GM20431 (cell line): ENCODE results near the gene NOL9.

ENCODE experiments used
- in situ Hi-C: fragments of 300-500 bp; cut with MseI, MboI; formaldehyde crosslinking; loops from one replicate; pipeline ENCODE4 v1.15.0; 2020; ENCODE audit warnings: low sequenced_read_pairs; ENCODE audit not compliant: unreplicated experiment

Gene NOL9

GRCh38 chr1:6530504-6531160 lies 23.7 kb downstream of the NOL9 start:
- in situ Hi-C loops = no loop called here

DNA sequence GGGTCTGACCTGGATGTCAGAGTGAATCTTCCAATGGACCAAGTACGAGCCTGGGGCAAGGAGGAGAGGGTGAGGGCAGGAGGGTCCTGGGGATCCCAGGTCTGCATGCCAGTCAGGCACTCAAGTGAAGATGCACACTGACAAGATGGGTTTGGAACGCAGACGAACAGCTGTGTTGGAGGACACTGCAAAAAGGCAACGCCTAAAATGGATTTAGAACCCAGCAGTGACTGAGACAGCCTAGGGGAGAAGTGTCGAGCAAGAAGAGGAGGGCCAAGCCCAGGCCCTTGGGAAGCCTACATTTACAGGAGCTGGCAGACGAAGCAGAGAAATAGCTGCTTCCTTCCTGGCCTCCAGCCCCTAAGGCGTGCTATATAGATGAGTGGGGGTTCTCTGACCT lies 25.8 kb downstream of the NOL9 start:
- in situ Hi-C loops = no loop called here

- in situ Hi-C loops = no loop called here
Measured at GRCh38 chr1:6526316-6526715, 28.0 kb downstream of the NOL9 start.

GRCh38 chr1:6523566-6523965 lies 30.7 kb downstream of the NOL9 start:
- in situ Hi-C loops = no loop called here

DNA sequence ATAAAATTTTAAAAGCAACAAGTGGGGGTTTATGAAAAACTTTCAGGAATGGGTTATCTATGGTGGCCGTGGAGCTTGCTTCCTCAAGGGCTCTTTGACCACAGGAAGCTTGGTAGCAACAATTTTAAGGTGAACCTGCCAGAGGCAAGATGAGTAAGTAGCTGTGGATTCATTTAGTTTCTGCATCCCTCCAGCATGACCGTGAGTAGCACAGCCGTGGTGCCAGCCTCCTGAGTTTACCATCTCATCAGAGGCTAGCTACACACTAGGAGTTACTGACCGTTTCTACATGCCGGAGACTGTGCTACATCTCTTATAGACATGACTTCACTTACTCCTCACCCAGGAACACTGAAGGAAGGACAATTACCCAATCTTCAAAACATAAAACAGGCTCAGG lies 32.8 kb downstream of the NOL9 start:
- in situ Hi-C loops = no loop called here

DNA sequence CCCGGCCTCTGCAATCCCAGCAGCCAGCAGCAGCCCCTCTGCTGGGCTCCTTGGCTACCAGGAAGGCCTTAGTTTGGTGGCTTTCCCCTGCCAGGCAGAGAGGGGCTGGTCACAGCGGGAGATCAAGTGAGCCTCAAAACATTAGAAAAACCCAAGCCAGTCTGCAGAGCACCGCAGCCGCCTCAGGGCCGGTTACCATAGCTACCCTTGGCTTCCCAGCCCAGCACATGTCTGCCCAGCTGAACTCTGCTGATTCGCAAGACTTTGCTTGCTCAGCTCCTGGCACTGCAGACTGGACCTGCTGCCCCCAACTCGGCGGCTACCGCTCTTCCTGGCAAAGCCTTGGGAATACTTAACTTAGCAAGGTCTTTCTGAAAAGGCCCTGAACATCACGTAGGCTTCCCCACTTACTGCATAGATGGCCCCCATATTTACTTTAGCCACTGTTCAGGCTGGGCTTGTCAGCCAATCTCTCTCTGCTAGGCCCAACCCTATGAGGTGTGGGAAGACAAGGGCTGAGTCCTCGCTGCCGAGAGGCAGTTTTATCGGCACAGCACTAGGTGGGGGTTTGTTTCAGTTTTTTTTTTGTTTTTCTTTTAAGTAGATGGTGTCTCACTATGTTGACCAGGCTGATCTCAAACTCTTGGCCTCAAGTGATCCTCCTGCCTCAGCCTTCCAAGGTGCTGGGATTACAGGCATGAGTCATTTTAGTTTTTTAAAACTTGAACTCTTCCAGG lies 34.2 kb downstream of the NOL9 start:
- in situ Hi-C loops = no loop called here

DNA sequence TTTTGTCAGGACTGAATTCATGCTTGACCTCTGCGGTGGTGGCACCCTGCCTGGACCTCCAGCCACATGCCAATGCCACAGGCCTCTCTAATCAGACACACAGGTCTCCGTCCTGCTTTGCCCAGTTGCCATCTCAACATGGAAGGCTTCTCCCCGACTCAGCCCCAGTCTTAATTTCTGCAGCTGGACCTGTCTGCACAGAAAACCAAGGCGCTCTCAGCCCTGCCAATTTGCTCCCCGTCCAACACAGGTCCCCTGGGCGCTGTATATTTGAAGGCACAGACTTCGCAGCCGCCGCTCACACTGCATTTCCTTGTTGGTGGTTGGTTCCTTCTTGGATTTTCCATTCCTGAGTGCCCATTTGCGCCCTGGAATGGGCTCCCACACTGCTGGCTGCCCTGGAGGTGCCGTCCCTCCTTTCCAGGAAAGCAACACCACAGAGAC lies 34.8 kb downstream of the NOL9 start:
- in situ Hi-C loops = no loop called here

DNA sequence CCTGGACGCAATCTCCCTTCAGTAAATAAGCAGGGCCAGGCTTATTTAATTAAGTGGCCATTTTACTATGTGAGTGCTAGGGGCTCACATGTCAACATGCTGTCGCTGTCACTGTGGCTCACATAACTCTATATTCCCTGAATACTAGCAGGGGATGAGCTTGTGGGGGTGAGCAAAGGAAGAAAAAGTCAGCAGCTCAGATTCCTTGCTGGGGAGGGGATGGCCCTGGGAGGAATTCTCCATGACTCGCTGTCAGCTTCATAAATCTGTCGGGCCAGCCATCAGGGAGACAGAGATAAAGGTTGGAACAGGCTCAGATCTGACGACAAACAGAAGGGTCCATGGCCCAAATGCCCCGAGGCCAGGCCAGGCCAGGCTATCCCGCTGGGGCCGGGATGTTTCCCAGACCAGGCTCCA lies 36.9 kb downstream of the NOL9 start:
- in situ Hi-C loops = no loop called here

DNA sequence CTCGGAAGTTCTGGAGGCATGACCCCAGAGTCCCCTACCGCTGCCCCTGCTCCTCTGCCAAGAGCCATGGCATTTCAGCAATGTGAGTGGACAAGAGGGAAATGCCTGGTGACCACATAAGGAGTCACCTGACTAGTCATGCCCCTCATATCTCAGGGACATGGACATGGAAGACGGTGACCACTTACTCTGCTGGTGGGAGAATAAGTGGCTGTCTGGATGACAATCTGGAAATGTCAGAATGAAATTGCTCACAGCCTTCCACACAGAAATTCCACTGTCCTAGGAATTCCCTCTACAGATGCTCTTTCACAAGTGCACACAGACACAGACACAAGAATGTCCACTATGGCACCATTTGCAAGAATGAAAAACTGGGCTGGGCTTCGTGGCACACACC lies 38.5 kb downstream of the NOL9 start:
- in situ Hi-C loops = no loop called here

- in situ Hi-C loops = no loop called here
Measured at GRCh38 chr1:6513320-6513801, 41.0 kb downstream of the NOL9 start.

DNA sequence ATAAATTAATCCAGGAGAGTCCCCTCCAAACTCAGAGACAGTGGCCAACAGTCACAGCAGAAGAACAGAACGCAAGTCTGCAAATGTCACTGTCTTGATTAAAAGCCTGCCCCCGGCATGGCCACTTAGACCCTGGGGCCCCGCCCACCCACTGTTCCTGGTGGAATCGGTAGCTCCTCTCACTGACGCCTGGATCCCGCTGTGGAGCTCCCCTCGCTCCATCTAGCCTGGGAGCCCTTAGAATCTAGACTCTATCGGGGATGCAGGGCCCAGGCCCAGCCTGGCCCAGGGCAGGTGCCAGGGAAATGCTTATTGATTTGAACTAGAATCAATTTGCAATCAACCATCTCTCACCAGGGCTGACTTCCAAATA lies 41.4 kb downstream of the NOL9 start:
- in situ Hi-C loops = no loop called here

GRCh38 chr1:6512245-6512907 lies 41.9 kb downstream of the NOL9 start:
- in situ Hi-C loops = no loop called here

DNA sequence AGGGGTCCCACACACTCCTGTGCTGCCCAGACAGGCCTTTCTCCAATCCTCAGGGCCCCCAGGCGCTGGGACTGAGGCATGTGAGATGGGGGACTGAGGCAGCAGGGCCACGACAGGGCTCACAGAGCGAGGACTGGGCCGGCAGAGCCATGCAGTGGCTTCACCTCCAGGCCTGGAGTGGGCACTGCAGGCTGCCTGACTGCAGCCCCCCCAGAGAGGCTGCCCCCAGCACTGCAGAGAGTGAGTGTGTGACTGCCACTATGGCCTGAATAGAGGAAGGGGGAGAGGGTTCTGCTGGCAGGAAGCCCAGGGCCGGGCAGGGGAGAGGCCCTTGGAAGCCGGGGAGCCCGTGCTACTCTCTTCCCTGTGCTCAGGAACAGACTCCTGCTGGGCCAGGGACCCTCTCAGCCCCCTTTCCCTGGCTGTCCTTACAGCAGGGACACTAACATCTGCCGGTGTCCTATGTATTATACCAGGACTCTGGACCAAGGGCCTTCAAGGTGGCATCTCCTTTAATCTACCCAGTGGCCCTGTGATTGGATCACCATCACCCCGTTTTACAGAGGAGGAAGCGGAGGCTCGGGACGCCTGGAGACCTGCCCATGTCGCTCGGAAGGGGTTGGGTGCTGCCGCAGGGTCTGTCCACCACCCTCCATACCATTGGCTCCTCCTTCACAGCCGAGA lies 42.6 kb downstream of the NOL9 start:
- in situ Hi-C loops = no loop called here

- in situ Hi-C loops = no loop called here
Measured at GRCh38 chr1:6511056-6511455, 43.3 kb downstream of the NOL9 start.

- in situ Hi-C loops = no loop called here
Measured at GRCh38 chr1:6510493-6510892, 43.8 kb downstream of the NOL9 start.

GRCh38 chr1:6509919-6510291 lies 44.4 kb downstream of the NOL9 start:
- in situ Hi-C loops = no loop called here

GRCh38 chr1:6509220-6509918 lies 44.9 kb downstream of the NOL9 start:
- in situ Hi-C loops = no loop called here

- in situ Hi-C loops = no loop called here
Measured at GRCh38 chr1:6508816-6509189, 45.5 kb downstream of the NOL9 start.

GRCh38 chr1:6508154-6508815 lies 46.0 kb downstream of the NOL9 start:
- in situ Hi-C loops = no loop called here

DNA sequence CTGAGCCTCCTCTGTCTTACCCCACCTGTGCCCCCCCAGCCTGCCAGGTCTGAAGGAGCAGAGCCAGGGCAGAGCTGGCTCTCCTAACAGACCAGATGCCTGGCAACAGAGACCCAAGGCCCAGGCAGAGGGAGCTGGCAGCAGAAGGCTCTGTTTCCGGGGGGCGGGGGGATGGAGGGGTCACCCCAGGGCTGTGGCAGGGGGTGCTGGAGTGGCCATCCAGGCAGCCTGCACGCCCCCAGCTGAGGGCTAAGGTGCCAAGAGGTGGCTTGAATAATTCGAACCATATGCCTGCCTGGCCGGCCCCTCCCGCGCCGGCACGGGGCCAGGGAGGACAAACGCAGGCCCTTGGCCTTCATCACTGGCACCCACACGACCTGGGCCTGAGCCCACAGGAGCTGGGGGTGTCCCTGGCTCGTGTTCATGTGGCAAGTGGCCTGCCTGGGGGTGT lies 46.8 kb downstream of the NOL9 start:
- in situ Hi-C loops = no loop called here
